Smooth muscle cell (in vitro differentiated cells): ENCODE measurements around the gene RGPD5. TPM values are rescaled to one million over a fixed set of nuclear protein-coding genes. Genes with fewer than 3 reads are reported as not detected.
"Not testable (repeated sequence)": the region's sequence is repeated elsewhere in the genome, so short reads cannot be mapped to it uniquely, and the experiment has no call there.

Experiments
- DNase-seq: peaks from one replicate; lab custom pipeline; 2025; ENCODE audit not compliant: unreplicated experiment; lab: John Stamatoyannopoulos, UW
- H2AFZ ChIP-seq: fragments of 200-600 bp; sonication (generic); 2 replicates; pipeline ENCODE4 v1.6.0; 2016; ENCODE audit warnings: antibody characterized with exemption, low read depth, mild to moderate bottlenecking
- H3F3A ChIP-seq: fragments of 200-600 bp; sonication (generic); 2 replicates; pipeline ENCODE4 v1.6.0; 2017; ENCODE audit warnings: antibody characterized with exemption, low read depth
- H3K27ac ChIP-seq: fragments of 200-600 bp; sonication (generic); 2 replicates; pipeline ENCODE4 v1.5.1; 2016; ENCODE audit warnings: low read depth, mild to moderate bottlenecking
- H3K27me3 ChIP-seq: fragments of 200-600 bp; sonication (generic); 2 replicates; pipeline ENCODE4 v1.6.1; 2016; ENCODE audit warnings: low read depth, mild to moderate bottlenecking
- H3K36me3 ChIP-seq: fragments of 200-600 bp; sonication (generic); 2 replicates; pipeline ENCODE4 v1.5.1; 2016; ENCODE audit warnings: low read depth
- H3K4me1 ChIP-seq: fragments of 200-600 bp; sonication (generic); 2 replicates; pipeline ENCODE4 v1.5.1; 2016; ENCODE audit warnings: low read depth
- H3K4me2 ChIP-seq: fragments of 200-600 bp; sonication (generic); 2 replicates; pipeline ENCODE4 v1.6.0; 2016; ENCODE audit warnings: mild to moderate bottlenecking
- H3K4me3 ChIP-seq: fragments of 200-600 bp; sonication (generic); 2 replicates; pipeline ENCODE4 v1.5.1; 2016; ENCODE audit warnings: mild to moderate bottlenecking
- H3K79me2 ChIP-seq: fragments of 200-600 bp; sonication (generic); 2 replicates; pipeline ENCODE4 v1.6.0; 2016; ENCODE audit warnings: low read depth, mild to moderate bottlenecking
- H3K9ac ChIP-seq: fragments of 200-600 bp; sonication (generic); 2 replicates; pipeline ENCODE4 v1.6.0; 2016; ENCODE audit warnings: low read depth
- H3K9me3 ChIP-seq: fragments of 200-600 bp; sonication (generic); replicated peaks from 2 replicates; pipeline ENCODE4 v1.5.1; 2016; ENCODE audit warnings: low read depth
- H4K20me1 ChIP-seq: fragments of 200-600 bp; sonication (generic); 2 replicates; pipeline ENCODE4 v1.6.0; 2016; ENCODE audit warnings: low read depth
- WGBS: methylation state at CpG from one replicate; pipeline ENCODE4 v1.1.7; 2016; ENCODE audit warnings: low lambda C conversion rate; 5-methylcytosine and 5-hydroxymethylcytosine counted together
- polyA plus RNA-seq: library from polyadenylated mRNA; unstranded; fragments of >200 nt; fragmentation: Nextera tagmentation; extraction: Ambion mirVana; gene quantifications from 2 replicates; pipeline ENCODE4 v1.2.1, GENCODE V29; 2016
- total RNA-seq: library from RNA; depleted of rRNA; stranded (reverse); fragments of >200 nt; gene quantifications from 2 replicates; pipeline ENCODE4 v1.2.3, GENCODE V29; 2014

The RGPD5 gene
- total and polyA plus RNA-seq, 2 experiments from 2014 or later = 8.4 to 20.5 TPM

- not testable (repeated sequence) for DNase-seq, H3F3A ChIP-seq, H3K27ac ChIP-seq, H3K4me3 ChIP-seq, H3K4me2 ChIP-seq, H2AFZ ChIP-seq, H3K4me1 ChIP-seq, H3K9me3 ChIP-seq, H3K36me3 ChIP-seq, H3K79me2 ChIP-seq, H3K27me3 ChIP-seq, H3K9ac ChIP-seq, H4K20me1 ChIP-seq
- no CpG with 5 or more reads among the region's 10 CpGs for WGBS
Measured at GRCh38 chr2:109768934-109769333, 25.2 kb upstream of the RGPD5 start.

DNA sequence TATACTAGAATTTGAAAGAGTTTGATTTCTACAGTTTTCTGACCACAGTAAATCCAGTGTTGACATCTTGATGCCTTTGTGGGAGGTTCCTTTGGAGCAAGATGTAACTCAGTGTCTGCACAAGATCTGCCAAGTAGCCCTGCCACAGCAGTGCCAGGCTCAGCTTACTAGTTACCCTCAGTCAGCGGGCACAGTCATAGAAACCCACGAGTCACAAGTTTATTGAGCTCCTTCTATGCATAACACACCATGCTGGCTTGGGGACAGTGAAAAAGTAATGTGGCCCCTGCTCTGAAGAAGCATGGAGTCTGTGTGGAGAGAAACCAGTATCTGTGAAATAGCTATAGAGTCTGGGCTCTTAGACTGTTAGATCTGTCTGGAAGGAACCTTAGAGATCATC is 15.0 kb upstream of the RGPD5 start:
- H3K4me2 ChIP-seq, H3K79me2 ChIP-seq, H3K9ac ChIP-seq, DNase-seq, H4K20me1 ChIP-seq, H2AFZ ChIP-seq, H3K9me3 ChIP-seq, H3K4me3 ChIP-seq, H3K27ac ChIP-seq, H3F3A ChIP-seq, H3K36me3 ChIP-seq, H3K4me1 ChIP-seq, H3K27me3 ChIP-seq: not testable (repeated sequence)
- no CpG with 5 or more reads among the region's 2 CpGs for WGBS

DNA sequence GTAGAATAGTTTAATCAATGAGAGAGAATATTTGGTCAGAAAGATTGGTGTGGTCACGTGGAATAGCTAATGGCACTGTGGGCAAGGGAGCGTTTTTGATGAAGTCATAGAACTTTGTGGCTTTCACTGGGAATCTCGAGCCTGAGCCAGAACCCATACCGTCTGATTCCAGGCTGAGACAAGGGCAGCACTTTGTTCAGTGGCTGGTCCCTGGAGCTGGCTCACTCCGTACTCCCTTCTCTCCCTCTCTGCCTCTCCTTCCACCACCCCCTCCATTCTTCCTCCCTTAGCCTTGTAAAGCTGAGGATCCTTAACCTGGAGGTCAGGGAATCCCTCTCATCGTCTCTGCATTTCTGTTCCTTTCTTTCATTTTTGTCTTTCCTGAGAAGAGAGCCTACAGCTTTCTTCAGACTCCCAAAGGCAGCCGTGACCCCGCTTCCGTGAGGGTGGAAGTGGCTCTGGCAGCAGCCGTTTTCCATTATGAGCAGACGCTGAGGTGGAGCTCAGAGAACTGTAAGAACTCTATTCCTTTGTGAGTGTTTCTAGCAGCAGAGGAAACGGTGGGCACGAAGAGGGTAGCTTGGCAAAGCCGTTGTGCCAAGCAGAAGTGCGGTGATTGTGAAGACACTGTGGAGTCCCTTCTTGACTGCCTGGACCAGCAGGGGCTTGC is 12.8 kb upstream of the RGPD5 start:
- H2AFZ ChIP-seq, H3K27ac ChIP-seq, H3K4me2 ChIP-seq, H3K27me3 ChIP-seq, H3K36me3 ChIP-seq, H3K4me1 ChIP-seq, H4K20me1 ChIP-seq, H3K9ac ChIP-seq, H3F3A ChIP-seq, H3K79me2 ChIP-seq, H3K9me3 ChIP-seq, DNase-seq, H3K4me3 ChIP-seq: not testable (repeated sequence)
- no CpG with 5 or more reads among the region's 15 CpGs for WGBS

GRCh38 chr2:109782446-109782993 is 11.6 kb upstream of the RGPD5 start:
- H3K27ac ChIP-seq, H3K9me3 ChIP-seq, DNase-seq, H4K20me1 ChIP-seq, H3K9ac ChIP-seq, H3K4me1 ChIP-seq, H3K36me3 ChIP-seq, H3K4me2 ChIP-seq, H3K4me3 ChIP-seq, H3K27me3 ChIP-seq, H3K79me2 ChIP-seq, H3F3A ChIP-seq, H2AFZ ChIP-seq: not testable (repeated sequence)
- no CpG with 5 or more reads among the region's 2 CpGs for WGBS

GRCh38 chr2:109791530-109792279 is 2.4 kb upstream of the RGPD5 start:
- not testable (repeated sequence) for H3F3A ChIP-seq, H3K9me3 ChIP-seq, H3K36me3 ChIP-seq, H3K27me3 ChIP-seq, H4K20me1 ChIP-seq, H3K79me2 ChIP-seq, H3K4me1 ChIP-seq, DNase-seq, H3K27ac ChIP-seq, H3K4me2 ChIP-seq, H3K4me3 ChIP-seq, H2AFZ ChIP-seq, H3K9ac ChIP-seq
- WGBS = no CpG with 5 or more reads among the region's 12 CpGs

GRCh38 chr2:109792659-109793058 is 1.4 kb upstream of the RGPD5 start:
- H3F3A ChIP-seq, H3K79me2 ChIP-seq, H4K20me1 ChIP-seq, H3K4me1 ChIP-seq, H3K4me2 ChIP-seq, H3K27me3 ChIP-seq, H2AFZ ChIP-seq, H3K9ac ChIP-seq, H3K27ac ChIP-seq, H3K36me3 ChIP-seq, DNase-seq, H3K4me3 ChIP-seq, H3K9me3 ChIP-seq: not testable (repeated sequence)
- no CpG with 5 or more reads among the region's 1 CpG for whole genome bisulfite sequencing

GRCh38 chr2:109871129-109871751 is 77.1 kb downstream of the RGPD5 start:
- WGBS = no CpG with 5 or more reads among the region's 8 CpGs
- not testable (repeated sequence) for H3K27ac ChIP-seq, H3K27me3 ChIP-seq, H3K36me3 ChIP-seq, H3F3A ChIP-seq, H2AFZ ChIP-seq, DNase-seq, H3K9me3 ChIP-seq, H4K20me1 ChIP-seq, H3K4me1 ChIP-seq, H3K4me3 ChIP-seq, H3K4me2 ChIP-seq, H3K79me2 ChIP-seq, H3K9ac ChIP-seq

GRCh38 chr2:109876625-109877024 is 82.5 kb downstream of the RGPD5 start:
- no CpG with 5 or more reads among the region's 3 CpGs for WGBS
- H3K4me2 ChIP-seq, H3K9ac ChIP-seq, H3K27me3 ChIP-seq, H3K9me3 ChIP-seq, H3K79me2 ChIP-seq, H3K27ac ChIP-seq, DNase-seq, H3K4me1 ChIP-seq, H3K36me3 ChIP-seq, H4K20me1 ChIP-seq, H3F3A ChIP-seq, H3K4me3 ChIP-seq, H2AFZ ChIP-seq: not testable (repeated sequence)
